ENCODE data around the gene GATB. TPM values are rescaled to one million over a fixed set of nuclear protein-coding genes. Genes with fewer than 3 reads are reported as not detected.
"Not testable (repeated sequence)": the region's sequence is repeated elsewhere in the genome, so short reads cannot be mapped to it uniquely, and the experiment has no call there.

The GATB gene
- total and polyA plus RNA-seq, 2 donors (not counting 1 experiment from before 2014, with no cell fraction given) = 18.7 to 20.8 TPM

DNA sequence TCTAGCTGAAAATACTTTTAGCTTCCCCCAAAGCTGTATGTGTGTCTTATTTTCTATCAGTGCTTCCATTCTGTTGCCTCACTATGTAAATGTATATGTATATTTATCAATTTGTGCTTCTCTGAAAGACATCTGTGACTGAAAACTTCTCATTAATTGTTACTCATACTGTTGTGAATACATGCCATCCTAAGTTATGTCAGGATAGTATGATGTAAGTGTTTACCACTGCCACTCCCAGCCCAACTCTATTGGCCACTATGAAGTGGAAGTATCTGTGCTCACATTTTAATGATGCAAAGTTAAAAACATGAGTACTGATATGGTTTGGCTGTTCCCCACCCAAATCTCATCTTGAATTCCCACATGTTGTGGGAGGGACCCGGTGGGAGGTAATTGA lies 24.4 kb downstream of the GATB start:
- H3K9me3 ChIP-seq (ENCODE audit: control insufficient read depth, insufficient read depth, low read depth, low read length) = no peaks in the 10 kb centered on the region
- H3K4me3 ChIP-seq (replicated peaks in 1 of 4; ENCODE audit: control extremely low read depth in 1 of 4, insufficient read depth in 1 of 4, low read depth in 3 of 4, low read length in 4 of 4) = no peak overlapping the region
- TF ChIP-seq EZH2 (IDR thresholded peaks at IDR 0.05; ENCODE audit: low read length, missing control alignments) (no peak), CTCF (conservative IDR thresholded peaks at IDR 0.05 in 1 of 2, IDR thresholded peaks at IDR 0.05 in 1 of 2; ENCODE audit: low read depth in 1 of 2, low read length in 2 of 2) (no peak)
- no peaks in the 10 kb centered on the region for H3K79me2 ChIP-seq (ENCODE audit: control insufficient read depth, insufficient read depth, low read length)
- no peak overlapping the region for H2AFZ ChIP-seq (ENCODE audit: low read length)
- H3K9ac ChIP-seq (ENCODE audit: insufficient read depth, low read length) = no peak overlapping the region
- H3K27ac ChIP-seq (ENCODE audit: insufficient read depth, low read length) = no peak overlapping the region
- H4K20me1 ChIP-seq (ENCODE audit: control insufficient read depth, extremely low read depth, insufficient read depth, low read length) = no peaks in the 10 kb centered on the region
- DNase-seq (ENCODE audit: low read depth in 2 of 2) = no peak
- no peak overlapping the region for H3K4me2 ChIP-seq (ENCODE audit: extremely low read depth, insufficient read depth, low read length)
- no peaks in the 10 kb centered on the region for H3K4me1 ChIP-seq (ENCODE audit: control insufficient read depth, extremely low read depth, insufficient read depth, low read length)
- H3K27me3 ChIP-seq (ENCODE audit: control insufficient read depth, insufficient read depth, low read length) = no peaks in the 10 kb centered on the region
- no peaks in the 10 kb centered on the region for H3K36me3 ChIP-seq (ENCODE audit: control insufficient read depth, insufficient read depth, low read length)

- H3K36me3 ChIP-seq (ENCODE audit: control insufficient read depth, insufficient read depth, low read length); H3K27me3 ChIP-seq (ENCODE audit: control insufficient read depth, insufficient read depth, low read length); H2AFZ ChIP-seq (ENCODE audit: low read length); H3K4me3 ChIP-seq (replicated peaks in 1 of 4; ENCODE audit: control extremely low read depth in 1 of 4, insufficient read depth in 1 of 4, low read depth in 3 of 4, low read length in 4 of 4); H3K4me2 ChIP-seq (ENCODE audit: extremely low read depth, insufficient read depth, low read length); DNase-seq (ENCODE audit: low read depth in 2 of 2); H3K4me1 ChIP-seq (ENCODE audit: control insufficient read depth, extremely low read depth, insufficient read depth, low read length); H4K20me1 ChIP-seq (ENCODE audit: control insufficient read depth, extremely low read depth, insufficient read depth, low read length); H3K27ac ChIP-seq (ENCODE audit: insufficient read depth, low read length); H3K9ac ChIP-seq (ENCODE audit: insufficient read depth, low read length); H3K9me3 ChIP-seq (ENCODE audit: control insufficient read depth, insufficient read depth, low read depth, low read length); H3K79me2 ChIP-seq (ENCODE audit: control insufficient read depth, insufficient read depth, low read length): not testable (repeated sequence)
Observed at GRCh38 chr4:151731670-151732069, 29.1 kb downstream of the GATB start.

DNA sequence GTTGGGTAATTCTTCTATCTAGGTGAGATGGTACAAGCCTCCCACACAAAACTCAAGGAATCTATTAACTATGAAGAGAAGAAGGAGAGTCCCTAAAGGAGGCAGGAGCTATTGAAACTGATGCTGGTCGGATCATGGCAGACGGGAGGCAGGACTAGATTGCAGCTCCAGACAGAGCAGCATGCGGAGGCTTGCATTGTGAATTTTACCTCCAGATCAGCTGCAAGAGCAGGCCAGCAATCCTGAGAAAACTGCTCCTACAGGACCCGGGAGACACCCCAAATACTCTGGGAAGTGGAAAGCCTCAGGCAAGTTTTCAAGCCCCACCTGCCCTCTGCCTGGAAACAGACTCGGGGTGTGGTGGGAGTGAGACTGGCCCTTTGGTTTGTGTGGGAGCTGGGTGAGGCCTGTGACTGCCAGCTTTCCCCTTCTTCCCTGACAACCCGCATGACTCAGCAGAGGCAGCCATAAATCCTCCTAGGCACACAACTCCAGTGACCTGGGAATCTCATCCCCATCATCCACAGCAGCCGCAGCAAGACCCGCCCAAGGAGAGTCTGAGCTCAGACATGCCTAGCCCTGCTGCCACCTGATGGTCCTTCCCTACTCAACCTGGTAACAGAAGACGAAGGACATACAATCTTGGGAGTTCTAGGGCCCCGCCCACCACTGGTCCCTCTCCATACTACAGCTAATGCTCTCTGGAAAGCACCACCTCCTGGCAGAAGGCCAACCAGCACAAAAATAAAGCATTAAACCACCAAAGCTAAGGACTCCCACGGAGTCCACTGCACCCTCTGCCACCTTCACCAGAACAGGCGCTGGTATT lies 30.9 kb downstream of the GATB start:
- Histone ChIP-seq H3K27me3 (ENCODE audit: control insufficient read depth, insufficient read depth, low read length) (no peaks in the 10 kb centered on the region), H3K27ac (ENCODE audit: insufficient read depth, low read length) (no peak overlapping the region), H3K9me3 (ENCODE audit: control insufficient read depth, insufficient read depth, low read depth, low read length) (no peaks in the 10 kb centered on the region), H4K20me1 (ENCODE audit: control insufficient read depth, extremely low read depth, insufficient read depth, low read length) (no peaks in the 10 kb centered on the region), H3K9ac (ENCODE audit: insufficient read depth, low read length) (no peak overlapping the region), H3K4me3 (replicated peaks in 1 of 4; ENCODE audit: control extremely low read depth in 1 of 4, insufficient read depth in 1 of 4, low read depth in 3 of 4, low read length in 4 of 4) (no peak overlapping the region), H3K4me2 (ENCODE audit: extremely low read depth, insufficient read depth, low read length) (no peak overlapping the region), H3K36me3 (ENCODE audit: control insufficient read depth, insufficient read depth, low read length) (no peaks in the 10 kb centered on the region), H3K4me1 (ENCODE audit: control insufficient read depth, extremely low read depth, insufficient read depth, low read length) (no peaks in the 10 kb centered on the region), H2AFZ (ENCODE audit: low read length) (no peak overlapping the region), H3K79me2 (ENCODE audit: control insufficient read depth, insufficient read depth, low read length) (no peaks in the 10 kb centered on the region)
- DNase-seq (ENCODE audit: low read depth in 2 of 2) = peak in 1 of 2 donors; percentile 18
- TF ChIP-seq CTCF (conservative IDR thresholded peaks at IDR 0.05 in 1 of 2, IDR thresholded peaks at IDR 0.05 in 1 of 2; ENCODE audit: low read depth in 1 of 2, low read length in 2 of 2) = no peak
- TF ChIP-seq EZH2 (IDR thresholded peaks at IDR 0.05; ENCODE audit: low read length, missing control alignments) = no peak

All from fibroblast of lung (primary cell).